GM21717 (cell line): ENCODE measurements around the gene STARD9.
A peak's percentile ranks its signal among the peaks of the same experiment; 100 is the strongest.

Experiments used
- ATAC-seq: cut with Tn5 transposase; IDR thresholded peaks from one replicate; pipeline ENCODE4 v1.9.1; 2021; ENCODE audit warnings: mild to moderate bottlenecking, moderate library complexity; ENCODE audit not compliant: unreplicated experiment

STARD9 gene

DNA sequence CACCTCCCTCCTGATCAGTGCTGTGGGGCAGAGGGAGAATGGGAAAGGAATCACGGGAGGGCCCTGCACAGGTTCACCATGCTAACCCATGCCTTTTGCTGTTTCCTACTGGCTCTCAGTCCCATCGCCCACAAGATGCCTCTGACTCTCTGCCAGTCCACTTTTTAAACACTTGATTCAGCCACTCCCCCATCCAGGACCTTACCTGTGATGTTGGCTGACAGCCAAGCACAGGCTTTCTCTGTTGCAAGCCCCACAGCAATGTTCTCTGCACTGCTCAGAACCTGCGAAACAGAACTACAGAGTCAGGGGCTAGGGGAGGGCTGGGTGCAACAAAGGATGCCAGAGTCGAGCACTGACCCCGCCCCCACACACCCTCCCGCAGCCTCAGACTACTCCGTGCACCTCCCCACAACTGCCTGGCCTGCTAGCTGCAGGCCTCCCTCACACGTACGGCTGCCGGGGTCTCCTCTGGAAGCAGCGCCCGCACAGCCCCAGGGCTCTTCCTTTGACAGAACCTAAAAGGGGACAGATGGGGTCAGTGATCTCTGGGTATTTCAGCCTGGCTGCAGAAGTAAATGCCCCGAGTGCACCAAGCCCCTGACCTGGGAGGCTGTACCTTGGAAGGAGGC lies 152.5 kb downstream of the STARD9 start:
- no peak for ATAC-seq

DNA sequence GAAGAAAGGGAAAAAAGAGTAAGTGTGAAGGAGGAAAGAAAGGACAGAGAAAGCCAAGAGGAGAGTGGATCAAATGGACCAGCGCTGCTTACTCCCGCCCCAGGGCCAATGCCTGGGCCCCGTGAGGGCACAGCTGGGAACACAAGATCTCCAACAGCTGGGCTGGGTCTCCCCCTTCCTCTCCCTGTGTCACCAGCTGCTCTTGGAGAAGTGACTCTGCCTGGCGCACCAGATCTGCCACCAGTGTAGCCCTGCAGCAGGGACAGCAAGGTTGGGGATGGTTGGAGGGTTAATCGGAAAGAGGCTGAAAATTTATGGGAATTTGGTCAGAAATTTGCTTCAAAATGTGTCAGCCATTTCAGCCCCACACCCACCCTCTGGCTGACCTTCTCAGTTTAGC lies 153.2 kb downstream of the STARD9 start:
- no peak for ATAC-seq

DNA sequence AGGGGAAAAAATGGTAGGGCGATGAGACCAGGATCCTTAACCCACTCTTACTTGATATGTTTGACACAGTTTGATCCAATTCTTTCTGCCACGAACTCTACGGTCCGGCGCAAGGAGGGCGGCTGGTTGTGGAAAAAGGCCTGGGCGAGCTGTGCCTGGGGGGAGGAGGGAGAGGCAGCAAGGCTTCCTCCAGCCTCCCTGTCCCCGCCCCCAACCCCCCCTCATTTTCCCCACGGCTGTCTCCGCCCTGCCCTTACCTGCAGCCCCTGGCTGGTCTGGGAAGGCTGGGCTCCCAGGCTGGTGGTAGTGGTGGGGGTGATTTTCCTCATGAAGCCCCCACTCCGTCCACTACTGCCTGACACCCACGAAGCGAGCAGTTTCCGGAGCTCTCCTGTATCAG lies 153.6 kb downstream of the STARD9 start:
- ATAC-seq: no peak

DNA sequence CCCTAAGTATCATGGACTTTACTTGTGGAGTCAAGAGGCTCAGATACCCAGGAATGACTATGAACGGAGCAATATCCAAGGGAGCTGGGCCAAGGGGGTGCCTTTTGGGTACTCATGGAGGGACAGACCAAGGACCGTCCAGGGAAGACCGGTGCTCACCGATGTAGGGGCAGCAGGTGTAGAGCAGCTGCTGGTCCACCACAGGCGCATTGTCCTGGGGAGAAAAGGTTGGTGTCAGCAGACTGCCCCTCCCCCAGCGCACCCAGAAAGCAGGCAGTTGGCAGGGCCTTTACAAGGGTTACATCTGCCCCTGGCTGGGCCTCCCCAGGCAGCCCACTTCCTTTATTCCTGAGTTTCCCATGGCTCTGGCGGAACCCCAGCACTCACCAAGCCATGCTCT lies 154.0 kb downstream of the STARD9 start:
- ATAC-seq: no peak

DNA sequence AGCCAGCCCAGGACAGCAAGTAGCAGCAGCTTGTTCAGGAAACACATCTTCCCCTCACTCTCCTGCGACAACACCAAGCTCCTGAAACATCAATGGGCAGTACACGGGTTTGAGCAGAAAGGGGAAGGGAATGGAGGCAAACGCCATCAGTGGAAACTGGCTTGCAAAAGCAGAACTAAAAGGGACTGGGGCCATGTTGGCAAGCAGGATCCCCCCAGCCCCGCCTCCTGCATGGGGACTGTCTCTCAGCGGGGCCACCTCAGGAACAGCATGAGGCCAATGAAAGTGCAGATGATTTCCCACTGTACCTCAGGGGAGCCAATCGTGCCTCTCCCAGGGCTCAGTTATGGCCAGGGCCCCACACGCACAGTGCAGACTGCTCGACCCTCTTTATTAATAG lies 154.7 kb downstream of the STARD9 start:
- ATAC-seq: no peak

DNA sequence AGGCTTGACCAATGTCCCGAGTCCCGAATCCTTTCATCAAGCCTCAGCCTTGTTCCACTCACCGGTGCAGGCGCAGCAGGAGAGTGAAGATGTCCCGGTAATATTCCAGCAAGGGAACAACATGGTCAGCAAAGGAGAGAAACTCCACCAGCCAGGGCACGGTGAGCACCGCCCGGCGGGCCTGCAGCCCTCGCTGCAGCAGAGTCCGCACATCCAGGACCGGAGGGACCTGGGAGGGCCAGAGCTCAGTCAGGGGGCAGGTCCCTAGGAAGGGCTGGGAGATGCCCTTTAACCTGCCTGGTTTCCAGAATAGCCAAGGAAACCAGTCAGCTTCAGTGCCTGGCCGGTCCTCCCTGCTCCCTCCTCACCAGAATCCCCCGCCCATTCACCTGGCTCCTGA lies 155.1 kb downstream of the STARD9 start:
- no peak for ATAC-seq

DNA sequence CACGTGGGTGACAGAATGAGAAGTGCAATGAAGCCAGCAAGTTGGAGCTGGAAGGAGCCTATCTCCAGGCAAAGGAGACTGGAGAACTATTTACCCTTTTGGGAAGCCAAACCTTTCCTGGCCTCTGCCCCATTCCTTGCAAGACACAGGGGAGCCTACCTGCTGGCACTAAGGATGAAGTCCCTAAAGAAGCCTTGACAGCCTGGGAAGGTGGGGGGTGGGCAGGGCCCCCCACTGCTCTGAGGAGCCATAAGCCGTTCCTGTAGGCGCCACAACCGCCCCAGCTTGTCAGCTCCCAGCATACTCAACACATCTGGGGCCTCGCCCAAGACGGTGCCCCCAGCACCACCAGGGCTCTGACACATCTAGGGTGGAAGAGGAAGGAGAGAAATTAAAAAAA lies 156.1 kb downstream of the STARD9 start:
- no peak for ATAC-seq

DNA sequence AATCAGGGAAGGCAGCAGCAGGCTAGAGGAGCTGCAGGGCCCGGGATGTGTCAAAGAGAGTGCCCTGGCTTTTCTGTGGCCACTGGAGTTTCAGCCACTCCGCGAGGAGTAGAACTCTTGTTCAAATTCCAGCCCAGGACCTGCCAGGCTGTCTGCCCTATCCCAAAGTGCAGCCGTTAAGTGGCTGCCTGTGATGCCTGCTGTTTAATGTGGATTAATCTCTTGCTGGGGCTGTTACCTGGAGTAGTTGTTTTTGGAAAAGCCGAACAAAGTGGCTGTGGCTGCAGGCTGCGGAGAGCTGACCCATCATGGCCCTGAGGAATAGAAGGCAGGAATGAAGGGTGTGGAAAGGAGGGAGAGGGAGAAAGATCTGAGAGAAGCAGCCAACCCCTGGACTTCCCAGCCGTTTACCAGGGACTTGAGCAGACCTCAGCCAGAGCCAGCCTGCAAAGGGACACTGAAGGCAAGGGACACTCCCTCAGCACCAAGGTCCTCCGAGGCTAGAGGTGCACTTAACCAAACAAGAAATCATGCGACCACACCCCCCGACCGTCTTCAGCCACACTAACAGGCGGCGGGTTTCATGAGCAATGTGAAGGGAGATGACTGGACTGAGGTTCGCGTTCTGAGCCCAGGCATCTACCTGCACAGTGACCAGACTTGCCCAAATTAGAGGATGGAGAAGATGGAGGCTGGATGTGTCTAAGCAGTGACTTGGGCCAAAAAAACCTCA lies 156.9 kb downstream of the STARD9 start:
- no peak for ATAC-seq

DNA sequence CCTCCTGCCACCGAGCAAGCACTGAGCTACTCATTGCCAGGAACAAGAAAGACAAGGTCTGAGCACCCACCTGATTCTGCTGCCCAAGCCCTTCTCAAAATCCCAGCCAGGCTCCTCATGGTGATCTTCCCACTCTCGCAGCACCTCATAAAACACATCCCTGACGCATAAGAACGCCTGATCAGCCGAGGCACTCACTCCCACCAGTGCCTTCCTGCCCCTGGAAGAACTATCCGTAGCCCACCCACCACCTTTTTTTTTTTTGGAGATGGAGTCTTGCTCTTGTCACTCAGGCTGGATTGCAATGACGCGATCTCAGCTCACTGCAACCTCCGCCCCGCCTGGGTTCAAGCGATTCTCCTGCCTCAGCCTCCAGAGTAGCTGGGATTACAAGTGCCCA lies 157.6 kb downstream of the STARD9 start:
- ATAC-seq: no peak

DNA sequence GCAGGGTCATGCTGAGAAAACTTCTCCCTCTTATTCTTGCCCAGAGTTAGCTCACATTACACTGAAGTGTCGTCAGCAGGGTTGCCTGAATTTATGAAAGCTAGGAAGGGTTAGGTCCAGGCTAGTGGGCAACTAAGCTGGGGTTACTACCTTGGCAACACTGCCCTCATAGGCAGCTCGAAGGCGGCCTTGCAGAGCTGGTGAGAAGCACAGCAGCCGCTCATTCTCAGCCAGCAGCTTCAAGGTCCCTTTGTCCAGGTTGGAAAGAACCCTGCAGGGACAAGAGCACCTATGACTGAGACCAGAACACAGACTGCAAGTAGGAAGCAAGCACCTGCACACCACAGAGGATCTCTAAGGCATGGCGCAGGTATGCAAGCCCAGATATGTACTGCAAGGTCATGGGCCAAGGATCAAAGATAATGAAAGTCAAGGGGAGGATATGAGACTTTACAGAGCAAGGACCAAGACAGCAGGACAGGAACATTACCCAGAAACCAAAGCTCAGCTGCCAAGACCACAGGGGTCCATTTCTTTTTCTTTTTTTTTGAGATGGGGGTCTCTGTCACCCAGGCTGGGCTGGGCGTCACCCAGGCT lies 158.8 kb downstream of the STARD9 start:
- ATAC-seq: no peak

DNA sequence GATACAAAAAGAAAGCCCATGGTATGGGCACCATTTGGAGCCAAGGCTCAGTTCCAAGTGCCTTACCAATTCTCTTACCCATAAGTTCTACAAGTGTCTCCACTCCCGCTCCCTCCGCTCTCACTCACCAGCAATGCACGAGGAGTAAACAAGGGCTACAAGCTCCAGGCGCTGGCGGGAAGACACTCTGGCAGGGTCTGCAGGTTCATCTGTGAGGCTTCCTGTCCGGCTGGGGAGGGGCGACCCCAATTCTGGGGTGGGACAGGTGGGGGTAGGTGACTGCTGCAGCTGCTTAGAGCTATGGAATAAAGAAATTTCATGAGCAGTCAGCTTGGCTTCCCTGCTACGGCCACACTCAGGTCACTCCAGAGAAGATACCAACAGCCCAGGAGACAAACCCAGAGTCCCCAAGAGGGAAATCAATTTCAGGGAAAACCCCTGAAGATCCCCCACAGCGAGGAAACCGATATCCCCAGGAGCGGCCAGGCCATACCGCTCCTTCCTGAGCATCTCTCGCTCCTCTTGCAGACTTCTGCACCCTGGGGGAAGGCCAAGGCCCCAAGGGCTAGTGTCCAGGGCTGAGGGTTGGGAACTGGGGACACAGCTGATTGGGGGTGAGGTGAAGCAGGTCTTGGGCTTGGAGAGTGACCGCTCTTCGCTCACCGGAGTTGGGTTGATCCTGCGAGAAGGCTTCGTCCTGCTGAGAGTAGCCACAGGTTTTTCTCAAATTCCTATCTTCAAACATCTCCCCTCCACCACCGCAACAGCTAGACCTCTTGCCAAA lies 160.2 kb downstream of the STARD9 start:
- no peak for ATAC-seq

DNA sequence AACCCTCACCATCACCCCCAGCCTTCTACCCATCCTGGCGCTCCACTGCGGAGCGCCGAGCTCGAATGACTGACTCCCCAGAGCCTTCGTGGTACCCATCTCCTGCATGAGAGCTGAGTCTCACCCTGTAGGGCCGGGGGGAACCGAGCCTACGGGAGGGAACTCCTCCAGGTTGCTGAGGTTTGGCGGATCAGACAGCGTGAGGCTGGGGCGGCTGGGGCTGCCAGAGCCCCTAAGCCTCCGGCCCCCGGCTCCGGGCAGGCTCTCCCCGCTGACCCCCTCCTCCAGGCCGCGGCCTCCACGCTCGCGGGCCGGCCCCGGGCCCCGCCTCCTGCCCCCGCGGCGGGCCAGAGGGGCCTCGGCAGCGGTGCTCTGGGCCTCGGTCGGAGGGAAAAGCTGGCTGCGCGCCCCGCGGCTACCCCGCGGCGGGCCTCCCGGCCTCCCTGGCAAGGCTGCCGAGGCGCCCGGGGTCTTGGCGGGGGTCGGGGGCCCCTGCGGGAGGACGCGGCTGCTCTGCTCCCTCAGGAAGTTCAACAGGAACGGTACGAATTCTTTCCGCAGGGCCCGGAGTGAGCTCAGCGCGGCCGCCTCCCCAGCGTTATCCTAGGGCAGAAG lies 160.9 kb downstream of the STARD9 start:
- ATAC-seq: peak; percentile 39

DNA sequence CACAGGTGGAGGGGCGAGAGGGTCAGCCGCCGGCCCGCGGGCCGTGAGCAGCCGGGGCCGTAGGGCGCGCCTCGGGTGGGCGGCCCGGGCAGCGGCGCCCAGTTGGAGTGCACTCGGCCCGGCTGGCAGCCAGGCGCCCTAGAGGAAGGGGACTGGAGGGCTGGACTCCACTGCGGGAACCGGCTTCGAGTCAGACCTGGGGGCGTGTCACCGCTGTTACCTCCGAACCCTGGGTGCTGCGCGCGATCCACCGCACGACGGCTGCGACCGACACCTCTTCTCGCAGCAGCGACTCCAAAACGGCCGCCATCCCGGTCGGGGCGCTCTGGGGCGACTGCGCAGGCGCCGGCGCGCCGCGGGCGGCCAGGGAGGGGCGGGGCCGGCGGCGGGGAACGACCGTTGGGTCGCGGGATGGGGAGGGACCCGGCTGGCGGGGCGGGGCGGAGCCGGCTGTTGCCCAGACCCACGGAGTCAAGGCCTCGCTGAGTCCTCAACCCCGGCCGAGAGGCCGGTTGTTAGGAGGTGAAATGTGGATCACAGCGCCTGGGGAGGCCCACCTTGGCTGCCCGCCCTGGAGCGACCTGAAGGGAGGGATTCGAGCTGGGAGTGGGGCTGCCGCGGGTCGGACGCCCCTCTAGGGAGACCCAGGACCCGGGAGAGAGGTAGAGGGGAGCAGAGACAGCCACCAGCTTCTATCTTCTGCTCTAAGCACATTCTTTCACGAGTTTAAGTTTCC lies 161.6 kb downstream of the STARD9 start, which contains the start of gene CDAN1:
Gene CDAN1 (minus strand): TSS at position 336 of the 736 bp plus-strand sequence. CDS start 26 bp downstream, at position 310.
- ATAC-seq: peak; percentile 73

DNA sequence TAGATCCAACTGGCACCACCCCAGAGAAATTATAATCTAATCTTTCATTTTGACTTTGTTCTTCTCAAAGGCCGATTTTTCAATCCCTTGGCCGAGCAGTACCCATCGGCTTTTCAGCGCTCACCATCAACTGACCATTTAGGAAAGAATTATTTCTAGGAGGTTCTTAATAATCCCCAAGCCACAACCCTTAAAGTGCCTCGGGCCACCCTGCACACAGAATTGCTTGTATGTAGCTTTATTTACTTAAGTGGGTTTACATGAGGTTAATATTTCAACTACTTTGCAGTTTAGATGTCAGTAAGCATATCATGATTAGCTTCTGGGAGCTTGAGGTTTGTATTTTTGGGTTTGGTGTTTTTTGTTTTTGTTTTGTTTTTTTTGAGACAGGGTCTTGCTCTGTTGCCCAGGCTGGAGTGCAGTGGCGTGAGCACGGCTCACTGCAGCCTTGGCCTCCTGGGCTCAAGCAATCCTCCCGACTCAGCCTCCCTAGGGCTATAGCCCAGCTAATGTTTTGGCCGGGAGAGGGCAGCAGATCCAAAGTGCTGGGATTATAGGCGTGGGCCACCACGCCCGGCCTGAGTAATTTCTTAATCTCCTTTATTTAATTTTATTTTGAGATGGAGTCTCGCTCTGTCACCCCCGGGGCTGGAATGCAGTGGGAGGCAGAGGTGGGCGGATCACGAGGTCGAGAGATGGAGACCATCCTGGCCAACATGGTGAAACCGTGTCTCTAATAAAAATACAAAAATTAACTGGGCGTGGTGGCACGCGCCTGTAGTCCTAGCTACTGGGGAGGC lies 162.3 kb downstream of the STARD9 start:
- ATAC-seq: no peak

DNA sequence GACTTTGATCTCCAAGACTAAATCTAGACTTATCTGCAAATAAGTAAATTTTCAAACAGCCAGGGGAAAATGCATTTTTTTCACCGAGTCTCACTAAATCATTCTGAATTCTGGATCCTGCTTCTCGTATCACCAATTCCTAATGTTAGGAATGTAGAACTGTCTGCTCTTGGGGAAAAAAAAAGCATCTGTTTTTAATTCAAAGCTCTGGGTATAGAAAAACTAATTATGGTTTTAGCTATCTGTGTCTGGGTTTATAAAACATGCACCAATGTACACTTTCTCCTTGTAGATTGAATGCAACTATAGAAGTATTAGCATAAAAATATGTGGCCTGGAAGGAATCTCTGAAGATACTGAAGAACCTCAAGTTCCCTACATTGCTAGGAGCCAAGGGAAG lies 166.3 kb downstream of the STARD9 start:
- ATAC-seq: no peak

DNA sequence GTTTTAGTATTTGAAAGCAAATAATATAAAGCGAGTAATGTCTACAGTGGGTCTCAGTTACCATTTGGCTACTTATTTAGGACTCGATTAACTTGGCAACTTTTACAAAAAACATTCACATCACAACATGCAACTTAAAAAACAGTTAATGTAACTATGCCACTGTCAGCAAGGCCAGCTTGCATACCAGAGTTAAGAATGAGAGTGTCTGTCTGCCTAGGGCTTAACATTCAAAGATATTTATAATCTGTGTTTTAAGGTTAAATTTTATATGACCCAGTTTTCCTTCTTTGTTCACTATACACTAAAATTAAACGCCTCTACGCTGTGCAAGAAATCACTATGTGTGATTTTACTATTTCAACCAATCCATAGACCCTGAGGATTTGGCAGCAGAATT lies 166.7 kb downstream of the STARD9 start:
- ATAC-seq: no peak

DNA sequence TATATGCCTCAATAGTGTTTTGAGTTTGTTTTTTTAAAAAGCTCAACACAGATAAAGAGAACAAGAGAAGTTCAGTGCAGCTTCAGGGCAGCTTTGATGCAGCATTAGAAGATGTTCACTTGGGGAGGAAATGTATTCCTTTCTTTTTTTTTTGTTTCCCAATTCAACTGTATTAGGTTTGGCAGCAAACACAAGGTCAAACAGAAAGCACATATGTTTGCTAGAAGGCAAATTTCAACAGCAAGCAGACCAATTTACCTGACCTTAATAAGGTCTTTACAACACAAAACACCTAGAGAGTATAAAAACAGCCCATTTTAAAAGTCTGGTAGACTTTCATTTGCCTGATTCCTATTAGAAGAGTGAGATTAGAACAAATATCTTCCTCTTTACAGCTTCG lies 168.8 kb downstream of the STARD9 start:
- ATAC-seq: no peak

DNA sequence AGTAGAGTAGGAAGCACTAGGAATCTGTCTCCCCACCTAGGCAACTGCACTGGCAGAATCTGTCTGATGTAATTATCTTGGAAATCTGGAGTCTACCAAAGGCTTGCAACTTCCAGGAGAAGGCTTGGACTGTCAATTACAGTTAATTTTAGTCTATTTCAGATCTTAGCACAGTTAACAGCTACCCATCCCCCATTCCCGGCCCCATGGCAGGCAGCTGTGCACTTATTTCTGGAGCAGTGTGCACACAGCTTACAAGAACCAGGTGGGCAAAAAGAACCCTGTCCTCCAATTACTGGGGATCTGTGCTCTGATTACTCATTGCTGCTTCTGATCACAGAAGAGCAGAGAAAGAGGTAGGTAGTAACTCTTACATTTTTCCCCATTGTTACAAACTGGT lies 173.9 kb downstream of the STARD9 start:
- ATAC-seq: no peak

DNA sequence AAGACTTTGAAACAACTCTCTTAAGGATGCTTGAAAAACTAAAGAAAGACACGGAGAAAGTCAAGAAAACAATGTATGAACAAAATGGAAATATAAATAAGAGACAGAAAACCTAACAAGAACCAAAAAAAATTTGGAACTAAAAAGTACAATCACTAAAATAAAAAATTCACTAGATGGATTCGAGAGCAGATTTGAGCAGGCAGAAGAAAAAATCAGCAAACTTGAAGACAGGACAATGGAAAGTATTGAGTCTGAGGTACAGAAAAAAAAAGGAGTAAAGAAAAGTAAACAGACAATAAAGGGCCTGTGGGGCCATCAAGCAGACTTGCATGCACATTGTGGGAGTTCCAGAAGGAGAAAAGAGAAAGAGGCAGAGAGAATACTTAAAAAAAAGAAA lies 174.9 kb downstream of the STARD9 start:
- no peak for ATAC-seq

DNA sequence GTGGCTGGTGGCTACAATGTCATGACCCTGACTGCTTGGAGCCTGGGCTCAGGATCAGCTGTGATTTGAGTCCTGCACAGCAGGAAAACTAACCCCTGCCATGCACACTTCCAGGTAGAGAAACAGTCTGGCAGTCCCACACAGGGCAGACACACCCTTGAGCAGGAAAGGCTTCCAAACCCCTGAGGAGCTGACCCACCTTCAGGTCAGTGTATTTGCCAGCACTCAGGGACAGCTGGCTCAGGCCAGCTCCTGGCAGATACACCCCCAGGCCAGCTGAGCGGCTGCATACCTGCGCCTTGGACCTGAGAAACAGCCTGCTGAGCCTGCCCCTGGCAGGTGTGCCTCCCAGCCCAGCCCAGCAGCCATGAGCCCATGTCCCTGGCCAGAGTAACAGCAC lies 183.7 kb downstream of the STARD9 start:
- ATAC-seq: no peak
